Thyroid gland (tissue), 4 donors: ENCODE measurements around the gene STAG1.

Experiments used
- CTCF ChIP-seq, 6 experiments: fragments of 200-600 bp in 3 of 6; fragments of 450-650 bp in 3 of 6; sonication (generic) in 3 of 6; IDR thresholded peaks; one replicate each; pipeline ENCODE4 v1.5.1; 2016 to 2019; ENCODE audit warnings: antibody characterized with exemption in 6 of 6, mild to moderate bottlenecking in 2 of 6, inconsistent platforms in 1 of 6, moderate library complexity in 1 of 6
- POLR2A ChIP-seq, 2 donors: fragments of 450-650 bp; IDR thresholded peaks; one replicate each; pipeline ENCODE4 v1.6.1; 2017; ENCODE audit warnings: antibody characterized with exemption in 2 of 2, mild to moderate bottlenecking in 2 of 2, moderate library complexity in 1 of 2

GRCh38 chr3:136476280-136476679 is 275.9 kb downstream of the STAG1 start:
- no peak for TF ChIP-seq CTCF (IDR thresholded peaks at IDR 0.05)
- TF ChIP-seq POLR2A (IDR thresholded peaks at IDR 0.05) = no peak
